WTC11 (cell line): ENCODE data around the gene OR52H1. TPM values are rescaled to one million over a fixed set of nuclear protein-coding genes. Genes with fewer than 3 reads are reported as not detected.

Source experiments
- ATAC-seq: fragments of 200-7000 bp; cut with Tn5 transposase; 2 replicates; pipeline ENCODE4 v1.10.0; 2021; ENCODE audit warnings: mild to moderate bottlenecking, moderate library complexity
- CTCF ChIA-PET: fragments of 300-600 bp; sonication (Branson Sonifier 250); formaldehyde crosslinking; loops from one replicate; lab custom pipeline; 2021; ENCODE audit warnings: antibody characterized with exemption; lab: Charles Lee
- POLR2A ChIA-PET: fragments of 350-600 bp; sonication (Branson Sonifier 250); formaldehyde crosslinking; loops from one replicate; lab custom pipeline; 2021; ENCODE audit warnings: antibody characterized with exemption; lab: Charles Lee
- DNase-seq: peaks from one replicate; pipeline ENCODE4 v3.0.0; 2021; ENCODE audit warnings: low spot score
- H3K27ac Mint-ChIP-seq: 2 replicates; pipeline ENCODE4 v1.8.0; 2021; ENCODE audit warnings: mixed read lengths
- H3K27me3 Mint-ChIP-seq: 2 replicates; pipeline ENCODE4 v1.8.0; 2021; ENCODE audit warnings: low read depth, mild to moderate bottlenecking, moderate library complexity, mixed read lengths
- H3K36me3 Mint-ChIP-seq: 2 replicates; pipeline ENCODE4 v1.8.0; 2021; ENCODE audit warnings: mixed read lengths
- H3K4me1 Mint-ChIP-seq: 2 replicates; pipeline ENCODE4 v1.8.0; 2022; ENCODE audit warnings: mixed read lengths
- H3K4me3 Mint-ChIP-seq: 2 replicates; pipeline ENCODE4 v1.8.0; 2021; ENCODE audit warnings: mild to moderate bottlenecking, moderate library complexity, mixed read lengths
- H3K9me3 Mint-ChIP-seq: 2 replicates; pipeline ENCODE4 v1.8.0; 2021; ENCODE audit warnings: mixed read lengths
- ARID4B ChIP-seq: sonication (generic); formaldehyde crosslinking; IDR thresholded peaks from 2 replicates; pipeline ENCODE4 v1.8.0; 2023; ENCODE audit warnings: missing genetic modification reagents, mild to moderate bottlenecking, borderline replicate concordance
- ATF2 ChIP-seq: sonication (generic); formaldehyde crosslinking; IDR thresholded peaks from 2 replicates; pipeline ENCODE4 v1.8.1; 2022; ENCODE audit warnings: low read depth, missing genetic modification reagents, borderline replicate concordance
- CBFB ChIP-seq: sonication (generic); formaldehyde crosslinking; IDR thresholded peaks from 2 replicates; pipeline ENCODE4 v1.8.1; 2022; ENCODE audit warnings: mild to moderate bottlenecking, low read depth, missing genetic modification reagents
- E2F1 ChIP-seq: sonication (generic); formaldehyde crosslinking; IDR thresholded peaks from 2 replicates; pipeline ENCODE4 v1.8.0; 2022; ENCODE audit warnings: mild to moderate bottlenecking, missing genetic modification reagents
- E2F5 ChIP-seq: sonication (generic); formaldehyde crosslinking; IDR thresholded peaks from 2 replicates; pipeline ENCODE4 v1.8.1; 2022; ENCODE audit warnings: mild to moderate bottlenecking, moderate library complexity, missing genetic modification reagents
- ESRRA ChIP-seq: sonication (generic); formaldehyde crosslinking; IDR thresholded peaks from 2 replicates; pipeline ENCODE4 v1.8.1; 2022; ENCODE audit warnings: mild to moderate bottlenecking, missing genetic modification reagents, borderline replicate concordance
- FOXP1 ChIP-seq: sonication (generic); formaldehyde crosslinking; IDR thresholded peaks from 2 replicates; pipeline ENCODE4 v1.8.0; 2022; ENCODE audit warnings: missing genetic modification reagents, mild to moderate bottlenecking, moderate library complexity, borderline replicate concordance
- GABPB1 ChIP-seq: sonication (generic); formaldehyde crosslinking; IDR thresholded peaks from 2 replicates; pipeline ENCODE4 v1.8.1; 2023; ENCODE audit warnings: mild to moderate bottlenecking, missing genetic modification reagents
- GTF2I ChIP-seq: fragments of 250-450 bp; sonication (Bioruptor Pico); conservative IDR thresholded peaks from 2 replicates; pipeline ENCODE4 v1.4.0; 2021; ENCODE audit warnings: mild to moderate bottlenecking
- IRF1 ChIP-seq: sonication (generic); formaldehyde crosslinking; IDR thresholded peaks from 2 replicates; pipeline ENCODE4 v1.8.0; 2023; ENCODE audit warnings: missing genetic modification reagents
- JAZF1 ChIP-seq: fragments of 250-450 bp; sonication (Bioruptor Pico); IDR thresholded peaks from 2 replicates; pipeline ENCODE4 v1.9.0; 2021; ENCODE audit warnings: moderate library complexity, mild to moderate bottlenecking, inconsistent platforms
- NR3C1 ChIP-seq: sonication (generic); formaldehyde crosslinking; conservative IDR thresholded peaks from 2 replicates; pipeline ENCODE4 v1.8.1; 2023; ENCODE audit warnings: low read depth, mild to moderate bottlenecking, missing genetic modification reagents
- STAT6 ChIP-seq: sonication (generic); formaldehyde crosslinking; conservative IDR thresholded peaks from 2 replicates; pipeline ENCODE4 v1.8.1; 2023; ENCODE audit warnings: mild to moderate bottlenecking, low read depth, missing genetic modification reagents, moderate library complexity
- TP53 ChIP-seq: sonication (generic); formaldehyde crosslinking; IDR thresholded peaks from 2 replicates; pipeline ENCODE4 v1.8.1; 2023; ENCODE audit warnings: mild to moderate bottlenecking, missing genetic modification reagents
- USF2 ChIP-seq: sonication (generic); formaldehyde crosslinking; IDR thresholded peaks from 2 replicates; pipeline ENCODE4 v1.8.1; 2023; ENCODE audit warnings: mild to moderate bottlenecking, missing genetic modification reagents, moderate library complexity
- ZNF138 ChIP-seq: sonication (generic); formaldehyde crosslinking; conservative IDR thresholded peaks from 2 replicates; pipeline ENCODE4 v1.8.1; 2022; ENCODE audit warnings: mild to moderate bottlenecking, moderate library complexity, missing genetic modification reagents
- ZNF425 ChIP-seq: fragments of 250-450 bp; sonication (Bioruptor Pico); conservative IDR thresholded peaks from 2 replicates; pipeline ENCODE4 v1.9.0; 2021; ENCODE audit warnings: mild to moderate bottlenecking
- total RNA-seq: library from RNA; stranded (reverse); gene quantifications from 3 replicates; pipeline ENCODE4 v1.2.3, GENCODE V29; 2021

The OR52H1 gene
- total RNA-seq, 1 experiment from 2014 or later: not detected

GRCh38 chr11:5534046-5534445, 14.3 kb downstream of the OR52H1 start (continued):
- TF ChIP-seq JAZF1: no peak
- no peak for TF ChIP-seq GTF2I (CRISPR knock-in tag)
- TF ChIP-seq STAT6: no peak
- TF ChIP-seq GABPB1 (CRISPR knock-in tag): no peak
- no peak for TF ChIP-seq E2F5 (CRISPR knock-in tag)
- TF ChIP-seq FOXP1 (CRISPR knock-in tag): no peak
- no peak for TF ChIP-seq E2F1 (CRISPR knock-in tag)
- no peak for TF ChIP-seq NR3C1
- TF ChIP-seq, all 79 proteins: peak for 0

GRCh38 chr11:5531053-5531831, 17.1 kb downstream of the OR52H1 start:
- ChIA-PET POLR2A (no interaction called here), CTCF (interaction anchor here (1.0 kb wide), 1 partner anchor 277 kb away, joined by 3 read pairs; no protein-coding TSS in a partner anchor)
- DNase-seq: no peak
- no peak overlapping the region for H3K4me3 Mint-ChIP-seq
- H3K27ac Mint-ChIP-seq: no peak overlapping the region
- no peaks in the 10 kb centered on the region for H3K36me3 Mint-ChIP-seq
- no peak for ATAC-seq
- H3K4me1 Mint-ChIP-seq: no peaks in the 10 kb centered on the region
- peaks cover 17% of the 10 kb centered on the region for H3K27me3 Mint-ChIP-seq
- H3K9me3 Mint-ChIP-seq: peaks cover 10% of the 10 kb centered on the region
- no peak for TF ChIP-seq USF2 (CRISPR knock-in tag)
- no peak for TF ChIP-seq ARID4B (CRISPR knock-in tag)
- no peak for TF ChIP-seq ZNF425 (CRISPR knock-in tag)
- TF ChIP-seq ZNF138 (CRISPR knock-in tag): no peak
- TF ChIP-seq TP53 (CRISPR knock-in tag): no peak
- TF ChIP-seq CBFB (CRISPR knock-in tag): no peak
- TF ChIP-seq ATF2 (CRISPR knock-in tag): no peak
- no peak for TF ChIP-seq ESRRA
- no peak for TF ChIP-seq IRF1 (CRISPR knock-in tag)
